Measurements from ENCODE around the gene ABCA2.

The ABCA2 gene

GRCh38 chr9:137053944-137054931, 26.2 kb upstream of the ABCA2 start, which contains the start of gene ENTPD2:
ENTPD2 (minus strand) TSS chr9:137054061; CDS start chr9:137053997, 64 bp downstream.
- no peak for DNase-seq (ENCODE audit: low read depth)
- TF ChIP-seq CTCF (conservative IDR thresholded peaks at IDR 0.05; ENCODE audit: control insufficient read depth, insufficient read depth, low read depth, low read length) = no peak
- no peak within 1 kb of the TSS for H3K4me3 ChIP-seq (ENCODE audit: control insufficient read depth, low read depth, low read length)

DNA sequence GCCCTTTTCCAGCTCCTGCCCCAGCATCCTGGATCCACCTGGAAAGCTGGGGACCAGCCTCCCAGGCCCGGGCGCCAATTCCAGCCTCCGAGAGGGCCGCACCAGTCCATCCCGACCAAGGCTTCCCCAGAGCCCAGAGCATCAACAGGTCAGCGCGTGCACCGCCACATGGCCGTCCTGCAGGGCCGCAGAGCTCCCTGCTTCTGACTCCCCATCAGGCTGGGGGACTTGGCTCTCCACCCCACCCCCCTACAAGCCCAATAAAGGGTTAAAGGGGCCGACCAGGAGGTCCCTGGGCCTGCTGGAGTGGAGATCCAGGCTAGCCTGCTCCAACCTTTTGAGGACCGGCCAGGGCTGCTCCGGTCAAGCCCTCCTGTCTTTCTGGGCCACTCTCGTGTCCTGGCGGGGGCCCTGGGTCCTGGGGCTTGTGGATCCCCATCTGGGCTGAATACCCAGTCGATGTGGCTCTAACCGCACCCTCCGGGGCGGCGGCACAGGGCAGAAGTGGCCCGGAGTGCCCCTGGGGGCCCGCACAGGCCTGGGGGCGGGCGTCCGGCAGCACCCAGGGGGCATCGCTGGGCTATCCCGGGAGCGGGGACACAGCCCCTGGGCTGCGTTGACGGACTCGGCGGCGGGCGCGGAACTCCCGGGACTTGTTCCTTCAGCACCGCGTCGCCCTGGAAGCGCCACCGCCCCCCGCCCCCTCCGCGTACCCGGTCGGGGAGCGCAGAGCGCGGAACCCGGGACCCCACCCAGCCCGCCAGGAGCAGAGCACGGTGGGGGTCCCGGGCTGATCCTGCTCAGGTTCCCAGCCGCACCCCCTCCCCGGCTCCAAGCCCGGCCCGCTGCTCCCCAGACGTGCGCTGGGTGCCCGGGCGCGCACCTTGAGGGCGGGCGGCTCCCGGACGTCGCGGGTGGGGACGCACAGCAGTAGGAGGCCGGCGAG, 25.2 kb upstream of the ABCA2 start:
- no peak for DNase-seq (ENCODE audit: low read depth)
- H3K4me3 ChIP-seq (ENCODE audit: control insufficient read depth, low read depth, low read length) = no peak overlapping the region
- no peak for TF ChIP-seq CTCF (conservative IDR thresholded peaks at IDR 0.05; ENCODE audit: control insufficient read depth, insufficient read depth, low read depth, low read length)

DNA sequence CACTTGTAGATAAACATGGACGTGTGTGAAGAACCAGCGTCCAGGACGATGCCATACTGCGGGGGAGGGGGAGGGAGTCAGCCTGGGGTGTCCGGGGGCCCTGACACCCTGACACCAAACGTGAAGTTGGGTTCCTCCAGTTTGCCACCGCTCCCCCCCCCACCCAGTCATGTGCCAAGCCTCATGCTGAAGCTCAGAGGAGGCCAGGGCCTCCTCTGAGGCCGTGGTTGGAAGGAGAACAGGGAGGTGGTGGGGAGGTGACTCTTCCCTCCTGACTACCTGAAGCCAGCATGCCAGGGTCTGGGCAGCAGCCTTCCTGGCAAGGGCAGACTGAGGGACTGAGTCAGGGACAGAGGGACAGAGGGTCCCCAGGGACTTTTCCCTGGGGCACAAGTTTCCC, 24.3 kb upstream of the ABCA2 start:
- TF ChIP-seq CTCF (conservative IDR thresholded peaks at IDR 0.05; ENCODE audit: control insufficient read depth, insufficient read depth, low read depth, low read length) = no peak
- DNase-seq (ENCODE audit: low read depth) = no peak
- H3K4me3 ChIP-seq (ENCODE audit: control insufficient read depth, low read depth, low read length) = no peak overlapping the region

- TF ChIP-seq CTCF (conservative IDR thresholded peaks at IDR 0.05; ENCODE audit: control insufficient read depth, insufficient read depth, low read depth, low read length) = no peak
Measured at GRCh38 chr9:137051145-137051724, 23.2 kb upstream of the ABCA2 start.

GRCh38 chr9:137050570-137050969, 22.5 kb upstream of the ABCA2 start:
- no peak overlapping the region for H3K4me3 ChIP-seq (ENCODE audit: control insufficient read depth, low read depth, low read length)
- no peak for DNase-seq (ENCODE audit: low read depth)
- TF ChIP-seq CTCF (conservative IDR thresholded peaks at IDR 0.05; ENCODE audit: control insufficient read depth, insufficient read depth, low read depth, low read length) = no peak

More at GRCh38 chr9:137051145-137051724, 23.2 kb upstream of the ABCA2 start:
- no peak overlapping the region for H3K4me3 ChIP-seq (ENCODE audit: control insufficient read depth, low read depth, low read length)
- DNase-seq (ENCODE audit: low read depth) = no peak

Measured in fibroblast of mammary gland (primary cell).